Stimulated activated CD4-positive, alpha-beta T cell treated with anti-CD3 and anti-CD28 coated beads, Interleukin-12 subunit alpha, Interleukin-12 subunit beta, amount 100 ng/mL, for 4 hours (primary cell): ENCODE data around the gene NRG2.
A peak's percentile ranks its signal among the peaks of the same experiment; 100 is the strongest.

Experiments
- DNase-seq: peaks from one replicate; pipeline ENCODE4 v3.0.0-alpha.2; 2020

Gene NRG2

DNA sequence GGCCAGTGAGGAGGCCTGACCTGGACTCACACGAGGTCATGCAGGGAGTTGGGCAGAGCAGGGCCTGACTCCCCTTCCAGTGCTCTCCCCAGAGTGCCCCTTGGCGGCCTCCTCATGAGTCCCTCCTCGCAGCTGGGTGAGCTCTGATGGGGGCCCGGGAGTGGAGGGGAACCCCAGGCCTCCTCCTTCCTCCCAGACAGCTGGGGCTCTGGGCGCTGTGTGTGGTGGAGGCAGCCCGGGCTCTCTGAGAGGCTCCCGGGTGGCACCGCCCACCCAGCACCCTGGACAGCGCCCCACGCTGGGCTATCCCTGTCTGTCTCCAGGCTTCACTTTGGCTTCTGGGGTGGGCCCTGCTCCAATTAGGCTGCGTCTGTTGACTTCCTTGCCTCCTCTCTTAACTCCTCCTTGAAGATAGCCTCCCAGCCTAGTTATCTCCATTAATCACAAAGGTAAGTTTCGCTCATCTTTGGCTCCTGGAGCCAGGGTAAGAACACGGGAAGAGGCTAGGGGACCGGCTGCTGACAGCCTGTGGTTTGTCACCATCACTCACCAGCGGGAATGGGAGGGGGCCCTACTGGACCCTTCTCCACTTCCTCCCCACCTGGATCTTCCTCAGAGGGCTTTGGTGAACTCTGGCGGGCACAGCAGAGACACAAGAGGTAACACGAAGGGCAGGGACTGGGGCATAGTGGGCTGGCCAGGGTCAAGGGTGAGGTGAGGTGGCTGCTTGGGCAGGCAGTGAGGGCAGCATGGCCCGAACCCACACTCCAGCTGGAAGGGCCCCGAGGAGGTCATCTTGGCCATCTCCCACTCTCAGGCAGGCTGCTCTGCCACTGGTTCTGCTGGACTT lies 234.4 kb downstream of the NRG2 start:
- peak; percentile 18 for DNase-seq

DNA sequence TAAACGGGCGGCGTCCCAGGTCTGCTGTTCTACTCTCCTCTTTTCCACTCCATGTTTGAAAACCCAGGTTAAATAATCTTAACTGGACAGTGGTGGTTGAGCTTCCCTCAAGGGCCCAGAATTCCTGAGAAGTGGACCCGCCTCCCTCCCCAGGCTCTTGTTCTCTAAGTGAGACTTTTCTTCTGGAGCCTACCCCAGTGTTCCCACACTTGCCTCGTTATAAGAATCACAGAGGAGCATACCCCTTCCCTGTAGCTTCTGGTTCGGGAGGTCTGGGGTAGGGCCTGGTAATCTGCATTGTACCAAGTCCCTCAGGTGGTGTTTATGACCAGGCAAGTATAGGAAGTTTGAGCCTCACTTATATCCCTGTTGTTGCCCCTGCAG lies 235.5 kb downstream of the NRG2 start:
- DNase-seq, result no peak

DNA sequence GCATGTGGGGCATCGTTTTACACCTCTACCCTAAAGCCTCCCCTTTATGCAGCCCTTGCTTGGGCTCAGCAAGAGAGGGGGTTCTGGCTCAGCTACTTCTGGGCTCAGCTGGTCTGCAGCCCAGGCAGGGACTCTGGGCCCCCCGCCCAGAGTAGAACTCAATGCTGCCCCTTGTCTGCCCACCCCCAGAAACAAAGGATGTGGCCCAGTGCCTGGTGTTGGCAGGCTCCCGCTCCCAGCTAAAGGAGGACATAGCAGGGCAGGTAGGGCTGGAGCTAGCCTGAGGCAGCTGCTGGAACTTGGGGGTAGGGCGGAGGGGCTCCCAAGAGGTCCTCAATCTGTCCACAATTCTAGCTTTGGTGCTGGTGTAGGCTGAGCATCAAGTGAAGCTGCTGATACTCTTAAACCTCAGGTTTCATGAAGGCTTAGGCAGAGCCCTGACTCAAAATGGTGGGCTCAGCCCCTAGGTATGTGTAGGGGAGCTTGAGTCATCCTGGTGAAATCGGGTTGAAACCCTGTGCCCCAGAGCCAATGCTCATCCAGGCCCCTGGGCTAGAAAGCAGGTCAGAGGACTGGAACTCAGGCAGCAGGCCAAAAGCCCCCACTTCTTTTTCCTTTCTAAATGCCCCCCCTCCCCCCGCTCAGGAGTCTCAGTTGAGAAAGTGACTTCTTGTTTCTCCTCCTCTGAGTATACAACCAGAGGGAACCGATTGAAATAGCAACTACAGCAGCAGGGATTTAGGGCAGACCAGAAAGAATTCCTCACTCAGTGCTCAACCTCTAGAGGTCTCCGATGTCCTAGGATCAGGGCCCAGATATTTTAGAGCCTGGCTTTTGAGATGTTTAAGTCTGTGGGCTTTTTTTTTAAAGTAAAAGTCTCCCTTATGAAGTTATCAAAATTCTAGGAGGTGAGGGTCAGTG lies 236.1 kb downstream of the NRG2 start:
- no peak for DNase-seq

DNA sequence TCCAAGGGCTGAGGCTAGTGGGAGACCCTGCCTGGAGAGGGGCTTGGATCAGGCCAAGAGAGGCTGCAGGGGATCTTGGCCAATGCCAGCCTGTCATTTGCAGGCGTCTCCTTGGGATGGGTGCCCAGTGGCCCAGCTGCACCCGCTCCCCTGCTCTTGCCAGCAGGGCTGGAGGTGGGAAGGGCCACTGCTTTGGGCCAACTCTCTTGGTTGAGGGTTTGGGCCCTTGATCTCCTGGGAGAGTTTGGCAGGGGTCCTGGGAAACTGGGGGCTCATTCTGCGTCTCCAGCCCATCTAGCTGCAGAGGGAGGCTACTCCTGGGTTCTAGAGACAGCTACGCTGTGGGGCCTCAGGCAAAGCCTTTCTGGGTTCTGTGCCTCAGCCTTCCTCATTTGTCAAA lies 237.0 kb downstream of the NRG2 start:
- DNase-seq, result no peak

DNA sequence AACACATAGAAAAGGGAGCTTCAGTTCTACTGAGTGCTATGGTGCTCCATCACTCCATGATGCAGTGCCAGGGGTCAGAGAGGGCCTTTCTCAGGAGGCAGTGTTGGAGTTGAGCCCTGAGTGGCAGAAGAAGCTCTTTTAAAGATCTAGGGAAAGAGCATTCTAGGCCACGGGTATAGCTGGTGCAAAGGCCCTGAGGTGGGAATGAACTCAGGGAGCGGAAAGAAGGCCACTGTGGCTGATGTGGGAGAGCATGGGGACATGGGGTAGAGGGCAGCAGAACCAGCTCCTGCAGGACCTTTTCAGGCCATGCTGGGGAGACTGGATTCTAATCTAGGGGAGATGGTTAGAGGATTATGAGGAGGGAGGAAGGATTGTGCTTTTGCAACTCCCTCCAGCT lies 237.6 kb downstream of the NRG2 start:
- no peak for DNase-seq

DNA sequence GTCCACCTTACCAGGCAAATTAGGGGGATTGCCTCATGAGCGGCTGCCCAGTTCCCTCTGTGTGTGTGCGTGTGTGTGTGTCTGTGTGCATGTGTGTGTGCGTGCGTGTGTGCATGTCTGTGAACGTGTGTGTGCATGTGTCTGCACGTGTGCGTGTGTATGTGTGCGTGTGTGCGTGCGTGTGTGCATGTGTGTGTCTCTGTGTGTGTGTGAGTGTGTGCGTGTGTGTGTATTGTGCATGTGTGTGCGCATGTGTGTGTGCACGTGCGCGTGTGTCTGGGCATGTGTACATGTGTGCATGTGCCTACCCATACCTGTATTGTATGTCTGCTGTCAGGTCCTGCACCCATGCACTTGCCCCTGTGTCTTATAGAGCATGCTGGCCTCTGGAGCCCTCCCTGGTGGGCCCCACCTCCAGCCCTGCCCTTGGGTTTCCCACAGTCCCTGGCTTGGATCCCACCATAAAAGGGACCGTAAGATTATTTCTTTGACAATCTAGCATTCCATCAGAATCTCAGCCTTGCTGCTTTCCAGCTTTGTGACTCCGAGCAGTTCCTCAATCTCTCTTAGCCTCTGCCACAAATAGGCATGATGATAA lies 238.2 kb downstream of the NRG2 start:
- no peak for DNase-seq

DNA sequence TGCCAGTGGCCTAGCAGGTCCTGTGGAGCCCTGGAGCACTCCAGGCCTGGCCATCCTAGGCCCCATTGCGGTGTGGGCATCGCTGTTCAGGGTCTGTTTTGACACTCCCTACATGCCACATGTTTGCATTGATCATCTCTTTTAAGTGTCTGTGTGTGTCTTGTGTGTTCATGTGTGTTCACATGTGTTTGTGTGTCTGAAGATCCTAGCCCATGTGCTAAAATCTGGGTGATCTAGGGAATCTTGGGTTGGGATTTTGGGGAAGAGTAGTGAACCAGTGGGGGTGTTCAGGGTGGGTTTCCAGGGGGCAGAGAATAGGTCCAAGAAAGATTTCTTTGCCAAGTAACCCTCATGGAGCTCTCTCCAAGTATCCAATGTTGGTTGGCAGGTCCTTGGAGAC lies 239.1 kb downstream of the NRG2 start:
- DNase-seq, result no peak

DNA sequence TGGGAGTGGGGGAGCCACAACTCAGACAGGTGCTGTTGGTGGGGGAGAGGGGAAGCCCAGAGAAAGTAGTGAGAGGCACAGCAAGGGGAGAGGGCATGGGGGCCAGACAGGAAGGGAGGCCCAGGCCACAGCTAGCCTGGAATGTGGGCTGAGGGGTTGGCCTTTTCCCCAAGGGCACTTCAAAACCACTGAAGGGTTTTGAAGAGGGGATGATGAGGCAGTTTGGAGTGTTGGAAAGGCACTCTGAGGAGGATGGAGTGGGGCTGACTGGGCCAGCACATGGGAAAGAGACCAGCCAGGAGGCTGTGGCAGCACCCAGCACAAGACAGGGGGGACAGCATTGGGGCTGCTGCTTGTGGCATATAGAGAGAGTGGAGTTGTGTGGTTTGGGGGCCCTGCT lies 243.7 kb downstream of the NRG2 start:
- DNase-seq, result no peak

DNA sequence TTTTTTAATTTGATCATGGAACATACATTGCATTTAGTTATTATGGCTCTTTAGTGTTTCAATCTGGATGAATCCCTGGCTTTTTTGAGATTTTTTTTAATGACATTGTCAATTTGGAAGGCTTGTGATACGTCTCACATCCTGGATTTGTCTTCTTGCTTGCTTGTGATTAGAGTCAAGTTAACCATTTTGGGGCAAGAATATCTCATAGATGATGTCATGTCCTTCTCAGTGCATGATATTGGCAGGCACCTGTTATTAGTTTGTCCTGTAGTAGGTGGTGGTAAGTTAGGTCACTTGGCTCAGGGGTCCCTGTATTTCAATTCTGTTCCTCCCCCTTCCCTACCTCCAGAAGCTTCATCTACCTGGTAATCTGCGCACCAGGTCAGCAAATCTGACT lies 244.2 kb downstream of the NRG2 start:
- DNase-seq, result no peak

DNA sequence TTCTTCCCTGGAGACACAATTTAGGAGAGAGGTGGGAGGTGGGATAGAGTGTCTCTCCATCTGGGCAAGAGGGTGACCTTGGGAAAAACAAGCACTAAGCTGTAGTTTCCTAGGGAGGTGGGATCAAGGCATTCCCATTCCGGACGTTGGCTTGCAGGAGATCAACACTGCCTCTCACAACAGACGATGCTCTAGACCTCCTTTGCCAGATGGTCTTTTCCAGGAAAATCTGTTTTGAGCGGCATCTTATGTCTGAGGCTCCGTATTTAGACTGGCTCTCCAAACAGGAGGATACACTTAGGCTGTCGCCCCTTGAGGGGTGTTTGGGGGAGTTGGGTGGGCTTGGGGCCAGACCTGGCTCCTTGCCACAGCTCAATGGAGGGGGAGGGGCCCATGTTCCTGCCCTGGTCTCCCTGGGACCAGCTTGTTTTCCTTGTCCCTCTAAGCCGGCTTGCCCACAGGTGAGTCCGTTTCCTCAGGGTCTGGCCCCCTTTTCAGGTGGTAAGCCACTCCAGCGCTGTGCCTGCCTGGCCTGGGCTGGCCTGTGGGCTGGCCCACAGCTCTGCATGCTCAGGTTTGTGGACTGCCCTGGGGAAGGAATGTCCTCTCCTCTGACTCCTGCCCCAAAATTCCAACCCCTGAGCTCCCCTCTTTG lies 245.1 kb downstream of the NRG2 start:
- DNase-seq, result no peak

DNA sequence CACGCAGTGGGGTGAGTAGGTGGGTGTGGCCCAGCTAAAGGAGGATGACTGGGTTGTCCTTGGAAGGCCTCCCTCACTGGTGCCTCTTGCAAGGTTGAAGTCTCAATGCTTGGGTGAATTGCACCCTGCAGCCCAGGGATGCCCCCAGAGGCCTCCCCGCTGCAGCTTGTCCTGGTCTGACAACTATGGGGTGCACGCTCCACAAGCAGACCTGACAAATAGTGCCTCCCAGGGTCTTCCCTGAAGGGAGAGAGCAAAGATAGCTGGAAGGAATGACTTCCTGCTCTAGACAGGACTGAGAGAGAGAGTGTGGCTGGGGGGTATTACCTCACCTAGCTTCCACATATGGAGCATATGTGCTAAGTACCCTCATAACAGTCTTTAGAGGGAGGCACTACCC lies 245.8 kb downstream of the NRG2 start:
- no peak for DNase-seq
